Astrocyte (in vitro differentiated cells and primary cell): ENCODE data around the gene KCNG2.

Experiments
- CTCF ChIP-seq: IDR thresholded peaks from 2 replicates; pipeline ENCODE4 v1.5.1; 2011; ENCODE audit warnings: low read depth, mild to moderate bottlenecking, inconsistent platforms, low read length, moderate library complexity; ENCODE audit not compliant: insufficient read depth
- EZH2 ChIP-seq: IDR thresholded peaks from 2 replicates; pipeline ENCODE4 v1.6.1; 2012; ENCODE audit warnings: mild to moderate bottlenecking, low read length, inconsistent platforms; ENCODE audit not compliant: insufficient read depth

GRCh38 chr18:79852561-79853302 is 55.0 kb downstream of the KCNG2 start:
- TF ChIP-seq CTCF (no peak), EZH2 (no peak)
